ENCODE results near the gene FHOD3. TPM values are rescaled to one million over a fixed set of nuclear protein-coding genes. Genes with fewer than 3 reads are reported as not detected.

The FHOD3 gene
- polyA plus RNA-seq, 2 of the 4 experiments (the other 2 are of a cell fraction): 2.5 to 3.6 TPM

DNA sequence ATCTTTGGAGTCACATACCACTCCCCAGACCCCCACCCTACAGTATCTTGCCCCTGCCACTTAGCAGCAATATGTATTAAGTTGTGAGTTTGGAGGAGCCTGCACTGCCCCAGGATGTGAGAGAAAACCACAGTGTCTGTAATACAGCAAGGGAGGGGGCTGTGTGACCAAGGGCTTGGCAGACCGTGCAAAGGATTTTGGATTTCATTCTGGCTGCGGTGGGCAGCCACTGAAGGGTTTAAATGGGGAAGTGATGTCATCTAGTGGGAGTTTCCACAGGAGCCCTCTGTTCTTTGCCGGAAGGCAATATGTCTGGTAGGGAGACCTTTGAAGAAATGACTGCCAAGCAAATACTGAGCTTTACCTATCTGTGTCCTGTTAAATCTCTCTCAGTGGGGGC lies 202.4 kb downstream of the FHOD3 start (continued):
- TF ChIP-seq ZNF302 (CRISPR knock-in tag; IDR thresholded peaks at IDR 0.05) (no peak), EP300 (IDR thresholded peaks at IDR 0.05) (no peak)

- DNase-seq (ENCODE audit: low read depth in 1 of 2, low spot score in 1 of 2): no peak
- H3K4me3 ChIP-seq: no peak overlapping the region
- CTCF ChIA-PET: no interaction called here
- no peak overlapping the region for H3K27ac ChIP-seq
- POLR2A ChIA-PET: no interaction called here
- no peak for ATAC-seq
- no peaks in the 10 kb centered on the region for H3K4me1 ChIP-seq
- FAIRE-seq: no peak
- no peaks in the 10 kb centered on the region for H3K9me3 ChIP-seq
- no peak overlapping the region for H3K4me2 ChIP-seq
- no CpG with 5 or more reads among the region's 2 CpGs for WGBS (ENCODE audit: missing lambda C conversion rate)
- TF ChIP-seq RAD21 (conservative IDR thresholded peaks at IDR 0.05 in 1 of 2, IDR thresholded peaks at IDR 0.05 in 1 of 2) (no peak), ZC3H11A (IDR thresholded peaks at IDR 0.05) (no peak), ELK1 (IDR thresholded peaks at IDR 0.05; ENCODE audit: low read depth, low read length) (no peak), BHLHE40 (IDR thresholded peaks at IDR 0.05; ENCODE audit: low read depth, low read length) (no peak), ZSCAN20 (CRISPR knock-in tag; IDR thresholded peaks at IDR 0.05) (no peak), HMGXB4 (CRISPR knock-in tag; IDR thresholded peaks at IDR 0.05; ENCODE audit: borderline replicate concordance) (no peak), RARB (CRISPR knock-in tag; IDR thresholded peaks at IDR 0.05) (no peak), FOSL2 (IDR thresholded peaks at IDR 0.05) (no peak), FOSL2 (CRISPR knock-in tag; IDR thresholded peaks at IDR 0.05) (no peak), KDM5A (IDR thresholded peaks at IDR 0.05) (no peak), PHF8 (IDR thresholded peaks at IDR 0.05; ENCODE audit: borderline replicate concordance, low read depth) (no peak), FOSB (CRISPR knock-in tag; IDR thresholded peaks at IDR 0.05) (no peak), ZFP36 (IDR thresholded peaks at IDR 0.05; ENCODE audit: borderline replicate concordance, partially characterized antibody) (no peak), RNF2 (IDR thresholded peaks at IDR 0.05; ENCODE audit: borderline replicate concordance, low read depth) (no peak), RCOR1 (IDR thresholded peaks at IDR 0.05; ENCODE audit: low read depth, low read length) (no peak)
- TF ChIP-seq, protein P1, sequence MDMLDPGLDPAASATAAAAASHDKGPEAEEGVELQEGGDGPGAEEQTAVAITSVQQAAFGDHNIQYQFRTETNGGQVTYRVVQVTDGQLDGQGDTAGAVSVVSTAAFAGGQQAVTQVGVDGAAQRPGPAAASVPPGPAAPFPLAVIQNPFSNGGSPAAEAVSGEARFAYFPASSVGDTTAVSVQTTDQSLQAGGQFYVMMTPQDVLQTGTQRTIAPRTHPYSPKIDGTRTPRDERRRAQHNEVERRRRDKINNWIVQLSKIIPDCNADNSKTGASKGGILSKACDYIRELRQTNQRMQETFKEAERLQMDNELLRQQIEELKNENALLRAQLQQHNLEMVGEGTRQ (IDR thresholded peaks at IDR 0.05): no peak
- TF ChIP-seq, protein P2, sequence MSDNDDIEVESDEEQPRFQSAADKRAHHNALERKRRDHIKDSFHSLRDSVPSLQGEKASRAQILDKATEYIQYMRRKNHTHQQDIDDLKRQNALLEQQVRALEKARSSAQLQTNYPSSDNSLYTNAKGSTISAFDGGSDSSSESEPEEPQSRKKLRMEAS (IDR thresholded peaks at IDR 0.05): no peak
- TF ChIP-seq, protein P3, sequence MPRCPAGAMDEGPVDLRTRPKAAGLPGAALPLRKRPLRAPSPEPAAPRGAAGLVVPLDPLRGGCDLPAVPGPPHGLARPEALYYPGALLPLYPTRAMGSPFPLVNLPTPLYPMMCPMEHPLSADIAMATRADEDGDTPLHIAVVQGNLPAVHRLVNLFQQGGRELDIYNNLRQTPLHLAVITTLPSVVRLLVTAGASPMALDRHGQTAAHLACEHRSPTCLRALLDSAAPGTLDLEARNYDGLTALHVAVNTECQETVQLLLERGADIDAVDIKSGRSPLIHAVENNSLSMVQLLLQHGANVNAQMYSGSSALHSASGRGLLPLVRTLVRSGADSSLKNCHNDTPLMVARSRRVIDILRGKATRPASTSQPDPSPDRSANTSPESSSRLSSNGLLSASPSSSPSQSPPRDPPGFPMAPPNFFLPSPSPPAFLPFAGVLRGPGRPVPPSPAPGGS (IDR thresholded peaks at IDR 0.05): no peak
Measured at GRCh38 chr18:36501100-36501499, 203.6 kb downstream of the FHOD3 start.

DNA sequence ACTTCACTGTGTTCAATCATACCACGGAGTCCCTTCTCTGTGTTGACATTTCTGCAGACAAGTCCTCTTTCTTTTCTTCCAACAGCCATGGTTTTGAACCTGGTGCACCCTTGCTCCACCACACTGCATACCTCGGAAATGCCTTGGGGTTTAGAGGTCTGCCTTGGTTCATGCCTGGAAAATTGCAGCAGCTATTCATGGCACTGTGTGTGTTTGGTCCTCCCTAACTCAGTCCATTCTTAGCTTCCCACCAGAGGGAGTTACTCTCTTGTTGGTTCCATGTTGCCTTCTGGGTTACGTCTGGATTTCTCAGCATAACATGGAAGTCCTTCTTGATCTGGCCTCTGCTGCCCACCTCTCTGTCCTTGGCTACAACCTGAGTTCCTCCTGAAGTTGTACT lies 206.0 kb downstream of the FHOD3 start:
- H3K27ac ChIP-seq: no peak overlapping the region
- FAIRE-seq (no peak), DNase-seq (ENCODE audit: low read depth in 1 of 2, low spot score in 1 of 2) (no peak), ATAC-seq (no peak)
- no peaks in the 10 kb centered on the region for H3K9me3 ChIP-seq
- no peak overlapping the region for H3K4me2 ChIP-seq
- POLR2A ChIA-PET: no interaction called here
- CTCF ChIA-PET: interaction anchor here (1.1 kb wide), 1 partner anchor 10 kb away, joined by 3 read pairs; no protein-coding TSS in a partner anchor
- no peak for TF ChIP-seq HEYL (CRISPR knock-in tag; IDR thresholded peaks at IDR 0.05)
- no peak for TF ChIP-seq PHF8 (IDR thresholded peaks at IDR 0.05; ENCODE audit: borderline replicate concordance, low read depth)
- no peak for TF ChIP-seq MAZ (IDR thresholded peaks at IDR 0.05; ENCODE audit: borderline replicate concordance, low read depth, low read length)
- no peak for TF ChIP-seq FOXS1 (CRISPR knock-in tag; IDR thresholded peaks at IDR 0.05)
- no peak for TF ChIP-seq CHD2 (IDR thresholded peaks at IDR 0.05; ENCODE audit: low read length, partially characterized antibody)
- no peak for TF ChIP-seq RFX5 (IDR thresholded peaks at IDR 0.05)
- TF ChIP-seq, protein P4, sequence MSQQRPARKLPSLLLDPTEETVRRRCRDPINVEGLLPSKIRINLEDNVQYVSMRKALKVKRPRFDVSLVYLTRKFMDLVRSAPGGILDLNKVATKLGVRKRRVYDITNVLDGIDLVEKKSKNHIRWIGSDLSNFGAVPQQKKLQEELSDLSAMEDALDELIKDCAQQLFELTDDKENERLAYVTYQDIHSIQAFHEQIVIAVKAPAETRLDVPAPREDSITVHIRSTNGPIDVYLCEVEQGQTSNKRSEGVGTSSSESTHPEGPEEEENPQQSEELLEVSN (IDR thresholded peaks at IDR 0.05; ENCODE audit: borderline replicate concordance, low read depth): no peak
- TF ChIP-seq ESRRA (IDR thresholded peaks at IDR 0.05; ENCODE audit: borderline replicate concordance, low read length): no peak
- no peak for TF ChIP-seq ZSCAN20 (CRISPR knock-in tag; IDR thresholded peaks at IDR 0.05)
- no peak for TF ChIP-seq RARB (CRISPR knock-in tag; IDR thresholded peaks at IDR 0.05)
- no peak for TF ChIP-seq RNF2 (IDR thresholded peaks at IDR 0.05; ENCODE audit: borderline replicate concordance, low read depth)
- no peak for TF ChIP-seq ELK1 (IDR thresholded peaks at IDR 0.05; ENCODE audit: low read depth, low read length)
- no peak for TF ChIP-seq SMC3 (IDR thresholded peaks at IDR 0.05)
- H3K4me1 ChIP-seq: no peaks in the 10 kb centered on the region
- no peak overlapping the region for H3K4me3 ChIP-seq
- WGBS (ENCODE audit: missing lambda C conversion rate): 36% methylated on average over 3 of the region's 3 CpGs
